Activated naive CD8-positive, alpha-beta T cell treated with anti-CD3 and anti-CD28 coated beads for 36 hours (primary cell): ENCODE results near the gene ZNF473. TPM values are rescaled to one million over a fixed set of nuclear protein-coding genes. Genes with fewer than 3 reads are reported as not detected.

Source experiments
- DNase-seq: peaks from one replicate; pipeline ENCODE4 v3.0.0; 2021
- H3K27ac Mint-ChIP-seq: one replicate; pipeline ENCODE4 v1.8.0; 2022; ENCODE audit warnings: mild to moderate bottlenecking, moderate library complexity, mixed read lengths
- H3K27me3 Mint-ChIP-seq: one replicate; pipeline ENCODE4 v1.8.0; 2022; ENCODE audit warnings: mild to moderate bottlenecking, mixed read lengths
- H3K36me3 Mint-ChIP-seq: one replicate; pipeline ENCODE4 v1.8.0; 2021; ENCODE audit warnings: mild to moderate bottlenecking, mixed read lengths
- H3K4me1 Mint-ChIP-seq: one replicate; pipeline ENCODE4 v1.8.0; 2021; ENCODE audit warnings: mixed read lengths
- H3K4me3 Mint-ChIP-seq: one replicate; pipeline ENCODE4 v1.8.0; 2022; ENCODE audit warnings: mild to moderate bottlenecking, moderate library complexity, mixed read lengths
- H3K9me3 Mint-ChIP-seq: one replicate; pipeline ENCODE4 v1.8.0; 2022; ENCODE audit warnings: mixed read lengths
- total RNA-seq, 2 experiments: library from RNA; stranded (reverse); gene quantifications; one replicate each; pipeline ENCODE4 v1.2.3, GENCODE V29; 2021

ZNF473 gene
- 1 to 10 TPM; 8.1 to 9.1 TPM for total RNA-seq

DNA sequence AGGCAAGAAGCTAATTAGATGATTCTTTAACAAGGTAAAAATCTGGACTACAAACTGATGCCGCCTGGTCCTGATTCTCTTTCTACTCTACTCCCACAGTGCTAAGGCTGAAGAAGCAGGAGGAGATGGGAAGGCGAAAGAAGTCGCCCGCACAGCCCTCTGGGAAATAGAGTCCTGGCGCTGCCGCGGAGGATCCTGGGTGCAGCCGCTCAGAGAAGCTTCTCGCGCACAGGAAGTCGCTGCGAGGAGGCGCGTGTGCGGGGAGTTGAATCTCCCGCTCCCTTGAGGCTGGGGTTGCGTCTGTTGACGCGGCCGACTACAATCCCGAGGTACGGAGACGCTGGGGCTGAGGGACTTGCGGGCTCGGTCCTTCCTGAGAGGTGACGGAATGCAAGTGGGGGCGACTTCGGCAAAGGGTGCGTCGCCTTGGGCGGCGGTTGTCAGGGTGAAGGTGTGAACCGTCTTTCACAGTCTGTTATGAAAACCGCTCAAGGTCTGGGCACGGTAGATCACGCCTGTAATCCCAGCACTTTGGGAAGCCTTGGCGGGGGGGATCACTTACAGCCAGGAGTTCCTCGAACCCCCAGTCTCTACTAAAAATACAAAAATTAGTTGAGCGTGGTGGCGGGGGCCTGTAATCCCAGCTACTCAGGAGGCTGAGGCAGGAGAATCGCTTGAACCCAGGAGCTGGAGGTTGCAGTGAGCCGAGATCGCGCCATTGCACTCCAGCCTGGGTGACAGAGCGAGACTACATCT lies at the start of gene ZNF473:
ZNF473 (plus strand) TSS at position 212 of the 756 bp plus-strand sequence. CDS start 5,078 bp downstream, outside the sequence.
- Mint-ChIP-seq H3K27me3 (peaks cover 4% of the 10 kb centered on the region), H3K9me3 (peaks cover 8% of the 10 kb centered on the region), H3K36me3 (peaks cover 21% of the 10 kb centered on the region), H3K4me1 (peaks cover 30% of the 10 kb centered on the region), H3K27ac (peak within 1 kb of the TSS; percentile 98), H3K4me3 (peak within 1 kb of the TSS; percentile 95)
- peak; percentile 89 for DNase-seq

DNA sequence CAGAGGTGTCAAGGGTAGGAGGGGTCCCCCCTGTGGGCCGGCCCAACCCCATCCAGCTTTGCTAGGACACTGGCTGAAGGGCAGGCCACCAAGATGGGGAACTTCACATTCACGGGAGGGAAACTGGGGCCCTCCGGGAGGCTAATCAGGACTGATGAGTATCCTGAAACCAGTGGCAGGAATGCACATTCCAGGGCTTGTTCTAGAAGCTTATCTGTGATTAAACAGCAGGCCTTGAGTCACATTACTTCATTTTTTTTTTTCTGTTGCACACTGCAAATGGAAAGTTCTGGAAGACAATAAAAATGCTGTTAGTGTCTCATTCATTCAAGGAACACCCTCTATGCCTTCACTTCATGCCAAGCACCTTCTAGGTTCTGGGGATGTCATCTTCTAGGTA lies 49.3 kb upstream of the ZNF473 start:
- no peak overlapping the region for H3K4me3 Mint-ChIP-seq
- no peaks in the 10 kb centered on the region for H3K27me3 Mint-ChIP-seq
- no peaks in the 10 kb centered on the region for H3K4me1 Mint-ChIP-seq
- H3K27ac Mint-ChIP-seq: no peak overlapping the region
- no peaks in the 10 kb centered on the region for H3K9me3 Mint-ChIP-seq
- no peak for DNase-seq
- peaks cover 3% of the 10 kb centered on the region for H3K36me3 Mint-ChIP-seq

DNA sequence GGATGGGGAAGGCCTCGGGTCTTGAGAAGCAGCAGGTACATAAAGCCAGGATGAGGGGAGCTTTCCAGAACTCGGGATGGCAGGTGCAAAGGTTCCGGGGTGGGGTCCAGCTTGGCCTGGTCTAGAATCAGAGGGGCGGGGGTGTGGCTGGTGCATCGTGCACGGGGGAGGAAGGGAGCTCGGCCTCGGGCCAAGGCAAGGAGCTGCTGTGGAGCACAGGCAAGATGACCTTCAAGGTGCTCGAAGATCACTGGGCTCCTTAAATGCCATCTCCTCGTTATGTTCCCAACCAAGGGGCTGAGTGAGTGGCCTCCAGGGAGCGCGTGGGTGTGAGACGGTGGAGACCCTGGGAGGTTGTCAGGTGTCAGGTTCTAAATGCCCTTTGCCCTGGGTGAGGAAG lies 48.7 kb upstream of the ZNF473 start:
- Mint-ChIP-seq H3K27me3 (no peaks in the 10 kb centered on the region), H3K36me3 (peaks cover 3% of the 10 kb centered on the region), H3K27ac (no peak overlapping the region), H3K4me3 (no peak overlapping the region), H3K4me1 (no peaks in the 10 kb centered on the region), H3K9me3 (no peaks in the 10 kb centered on the region)
- no peak for DNase-seq

DNA sequence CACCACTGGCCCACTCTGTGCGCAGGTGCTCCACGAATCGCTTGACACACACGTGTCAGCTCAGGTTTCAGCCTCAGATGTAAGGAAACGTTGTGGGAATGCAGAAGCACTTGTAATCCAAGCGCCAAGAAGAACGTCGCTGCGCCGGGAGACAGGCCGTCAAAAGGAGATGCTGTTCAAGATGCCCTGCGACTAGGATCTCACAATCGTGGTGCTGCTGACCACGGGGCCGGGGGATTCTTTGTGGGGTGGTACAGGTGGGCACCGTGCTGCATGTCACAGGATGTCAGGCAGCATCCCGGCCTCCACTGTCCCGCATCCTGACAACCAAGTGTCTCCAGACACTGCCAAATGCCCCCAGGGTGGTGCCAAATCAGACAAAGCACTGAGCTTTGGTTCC lies 47.9 kb upstream of the ZNF473 start:
- no peaks in the 10 kb centered on the region for H3K9me3 Mint-ChIP-seq
- no peak for DNase-seq
- H3K4me3 Mint-ChIP-seq: no peak overlapping the region
- no peak overlapping the region for H3K27ac Mint-ChIP-seq
- no peaks in the 10 kb centered on the region for H3K4me1 Mint-ChIP-seq
- peaks cover 3% of the 10 kb centered on the region for H3K36me3 Mint-ChIP-seq
- no peaks in the 10 kb centered on the region for H3K27me3 Mint-ChIP-seq

DNA sequence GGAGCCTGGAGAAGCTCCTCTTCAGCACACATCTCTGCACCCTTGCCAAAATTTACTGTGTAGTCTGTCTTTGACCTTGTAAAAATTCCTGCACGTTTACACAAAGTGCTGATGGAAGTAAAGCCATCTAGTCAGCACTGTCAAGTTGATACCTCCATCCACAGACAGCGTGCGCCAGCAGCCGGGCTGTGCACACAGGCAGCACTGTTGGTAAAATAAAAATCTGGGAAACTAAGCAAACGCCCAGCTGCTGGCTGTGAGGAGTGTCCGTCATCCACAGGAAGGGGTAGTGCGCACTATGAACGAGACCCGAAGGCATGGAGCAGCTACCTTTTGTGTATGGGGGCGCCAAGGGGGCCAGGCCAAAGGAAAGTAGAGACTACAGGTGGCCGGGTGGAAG lies 47.5 kb upstream of the ZNF473 start:
- Mint-ChIP-seq H3K36me3 (peaks cover 3% of the 10 kb centered on the region), H3K4me3 (no peak overlapping the region), H3K27me3 (no peaks in the 10 kb centered on the region), H3K27ac (no peak overlapping the region), H3K4me1 (no peaks in the 10 kb centered on the region), H3K9me3 (no peaks in the 10 kb centered on the region)
- no peak for DNase-seq

DNA sequence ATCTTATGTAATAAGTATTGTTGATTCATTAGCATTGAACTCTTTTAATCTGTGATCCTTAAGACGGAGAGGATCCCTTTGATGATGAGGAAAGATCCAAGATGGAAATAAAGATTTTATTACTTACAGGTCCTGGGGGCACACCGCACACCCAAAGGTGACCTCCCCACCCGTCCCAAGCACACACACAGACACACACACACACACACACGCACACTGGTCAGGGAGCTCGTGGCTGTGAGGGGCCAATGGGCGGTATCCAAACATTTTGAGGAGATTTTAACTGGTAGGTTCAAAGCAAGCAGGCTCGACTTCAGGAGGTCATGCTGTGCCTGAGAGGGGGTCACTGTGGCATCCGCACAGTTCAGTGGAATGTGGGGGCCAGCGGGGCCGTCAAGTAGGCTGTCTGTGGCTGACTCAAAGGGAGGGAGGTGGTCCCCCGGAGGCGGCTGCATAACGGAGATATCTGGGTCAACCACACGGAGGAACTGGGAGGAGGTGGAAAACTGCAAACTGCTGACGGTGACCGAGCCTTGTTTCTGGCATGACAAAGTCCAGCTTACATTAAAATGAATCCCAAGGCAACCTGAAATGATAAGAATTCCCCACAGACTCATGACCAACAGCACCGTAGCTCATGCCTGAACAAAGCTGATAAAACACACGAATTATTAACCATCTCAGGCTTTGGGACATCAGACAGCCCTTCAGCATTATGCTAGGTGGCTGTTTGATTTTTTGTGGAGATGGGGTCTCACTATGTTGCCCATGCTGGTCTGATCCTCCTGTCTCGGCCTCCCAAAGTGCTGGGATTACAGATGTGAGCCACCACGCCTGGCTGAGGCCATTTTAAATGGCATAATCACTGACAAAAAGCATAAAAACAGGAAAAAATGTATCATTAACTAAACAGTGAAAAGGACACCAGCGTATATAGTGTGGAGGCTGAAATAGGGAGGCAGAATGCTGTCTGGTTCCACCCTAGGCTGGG lies 43.9 kb upstream of the ZNF473 start:
- peaks cover 3% of the 10 kb centered on the region for H3K4me1 Mint-ChIP-seq
- H3K4me3 Mint-ChIP-seq: no peak overlapping the region
- peaks cover 8% of the 10 kb centered on the region for H3K36me3 Mint-ChIP-seq
- no peak overlapping the region for H3K27ac Mint-ChIP-seq
- H3K27me3 Mint-ChIP-seq: no peaks in the 10 kb centered on the region
- no peaks in the 10 kb centered on the region for H3K9me3 Mint-ChIP-seq
- DNase-seq: no peak

DNA sequence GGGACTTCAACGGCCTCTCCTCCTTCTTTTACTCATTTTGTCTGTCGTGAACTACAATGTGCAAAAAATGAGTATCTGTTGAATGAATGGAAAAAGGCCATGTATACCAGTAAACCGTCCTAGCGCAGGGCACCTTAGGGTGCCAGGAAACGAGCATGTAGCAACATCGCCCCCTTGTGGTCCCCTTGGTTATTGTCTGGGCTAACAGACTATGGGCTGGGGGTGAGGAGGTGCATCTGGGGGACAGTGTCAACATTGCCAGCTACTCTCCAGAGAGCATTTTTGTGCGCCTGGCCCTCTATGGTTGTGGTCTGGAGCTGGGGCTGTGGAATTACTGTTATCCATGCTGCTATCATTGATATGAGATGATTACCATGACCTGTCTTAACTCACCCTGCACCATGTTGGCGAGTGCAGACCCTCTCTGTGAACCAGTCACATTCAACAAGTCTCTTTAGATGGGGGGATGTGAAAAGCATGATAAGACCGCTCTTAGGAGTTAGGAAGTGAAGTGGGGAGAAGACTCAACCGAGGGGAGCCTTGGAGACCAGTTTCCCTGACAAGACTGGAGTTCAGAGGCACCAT lies 42.1 kb upstream of the ZNF473 start:
- Mint-ChIP-seq H3K4me1 (peaks cover 3% of the 10 kb centered on the region), H3K27ac (no peak overlapping the region), H3K27me3 (no peaks in the 10 kb centered on the region), H3K4me3 (no peak overlapping the region), H3K36me3 (peaks cover 11% of the 10 kb centered on the region), H3K9me3 (no peaks in the 10 kb centered on the region)
- peak; percentile 70 for DNase-seq

DNA sequence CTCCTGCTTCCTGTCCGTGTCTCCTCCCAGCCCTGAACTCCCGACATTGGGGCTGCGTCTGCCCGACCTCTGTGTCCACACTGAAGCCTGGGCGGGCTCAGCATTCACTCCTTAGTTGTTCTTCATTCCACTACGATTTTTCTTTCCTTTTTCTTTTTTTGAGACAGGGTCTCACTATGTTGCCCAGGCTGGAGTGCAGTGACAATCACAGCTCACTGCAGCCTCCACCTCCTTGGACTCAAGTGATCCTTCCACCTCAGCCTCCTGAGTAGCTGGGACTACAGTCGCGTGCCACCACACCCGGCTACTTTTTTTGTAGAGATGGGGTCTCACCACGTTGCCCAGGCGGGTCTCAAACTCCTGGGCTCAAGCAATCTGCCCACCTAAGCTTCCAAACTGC lies 41.3 kb upstream of the ZNF473 start:
- no peaks in the 10 kb centered on the region for H3K9me3 Mint-ChIP-seq
- no peak overlapping the region for H3K4me3 Mint-ChIP-seq
- DNase-seq: no peak
- peaks cover 15% of the 10 kb centered on the region for H3K36me3 Mint-ChIP-seq
- peaks cover 3% of the 10 kb centered on the region for H3K4me1 Mint-ChIP-seq
- H3K27me3 Mint-ChIP-seq: no peaks in the 10 kb centered on the region
- H3K27ac Mint-ChIP-seq: no peak overlapping the region

DNA sequence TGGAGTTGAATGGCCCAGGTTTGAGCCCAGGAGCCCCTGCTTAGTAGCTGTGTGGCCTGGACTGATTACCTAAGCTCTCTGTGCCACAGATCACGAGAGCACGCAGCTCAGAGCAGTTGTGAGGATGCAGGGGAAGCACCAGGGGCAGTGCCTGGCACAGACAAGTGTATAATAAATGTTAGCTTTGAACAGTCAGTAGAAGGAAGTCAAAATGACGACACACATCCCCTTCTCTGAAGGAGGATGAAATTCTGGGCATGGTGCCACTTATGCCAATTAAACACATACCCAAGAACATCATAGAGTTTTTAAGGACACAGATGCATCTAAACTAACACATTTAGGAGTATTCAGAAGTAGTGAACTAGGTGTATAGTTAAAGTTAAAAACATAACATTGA lies 39.9 kb upstream of the ZNF473 start:
- no peaks in the 10 kb centered on the region for H3K9me3 Mint-ChIP-seq
- DNase-seq: no peak

DNA sequence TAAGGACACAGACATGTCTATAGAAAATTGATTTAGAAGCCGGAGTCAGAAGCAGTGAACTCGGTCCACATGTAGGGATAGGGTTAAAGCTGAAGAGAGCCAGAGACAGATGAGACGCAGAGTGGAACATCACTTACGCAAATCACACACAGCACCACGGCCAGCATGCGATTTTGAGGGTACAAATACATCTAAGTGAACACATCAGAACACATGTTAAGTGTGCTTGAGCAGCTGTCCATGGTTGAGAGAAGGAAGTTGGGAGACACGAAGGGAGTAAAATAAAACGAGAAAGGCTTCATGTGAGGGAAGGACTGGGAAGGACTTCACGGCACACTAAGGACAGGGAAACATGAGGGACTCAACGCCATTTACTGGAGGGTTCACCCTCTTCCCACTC lies 39.5 kb upstream of the ZNF473 start:
- H3K9me3 Mint-ChIP-seq: no peaks in the 10 kb centered on the region
- H3K36me3 Mint-ChIP-seq: peaks cover 19% of the 10 kb centered on the region
- no peak overlapping the region for H3K27ac Mint-ChIP-seq
- no peak for DNase-seq
- H3K27me3 Mint-ChIP-seq: no peaks in the 10 kb centered on the region
- H3K4me3 Mint-ChIP-seq: no peak overlapping the region
- peaks cover 3% of the 10 kb centered on the region for H3K4me1 Mint-ChIP-seq

More for the DNA sequence above, 39.9 kb upstream of the ZNF473 start:
- Mint-ChIP-seq H3K27me3 (no peaks in the 10 kb centered on the region), H3K4me1 (peaks cover 3% of the 10 kb centered on the region), H3K27ac (no peak overlapping the region), H3K4me3 (no peak overlapping the region), H3K36me3 (peaks cover 15% of the 10 kb centered on the region)

DNA sequence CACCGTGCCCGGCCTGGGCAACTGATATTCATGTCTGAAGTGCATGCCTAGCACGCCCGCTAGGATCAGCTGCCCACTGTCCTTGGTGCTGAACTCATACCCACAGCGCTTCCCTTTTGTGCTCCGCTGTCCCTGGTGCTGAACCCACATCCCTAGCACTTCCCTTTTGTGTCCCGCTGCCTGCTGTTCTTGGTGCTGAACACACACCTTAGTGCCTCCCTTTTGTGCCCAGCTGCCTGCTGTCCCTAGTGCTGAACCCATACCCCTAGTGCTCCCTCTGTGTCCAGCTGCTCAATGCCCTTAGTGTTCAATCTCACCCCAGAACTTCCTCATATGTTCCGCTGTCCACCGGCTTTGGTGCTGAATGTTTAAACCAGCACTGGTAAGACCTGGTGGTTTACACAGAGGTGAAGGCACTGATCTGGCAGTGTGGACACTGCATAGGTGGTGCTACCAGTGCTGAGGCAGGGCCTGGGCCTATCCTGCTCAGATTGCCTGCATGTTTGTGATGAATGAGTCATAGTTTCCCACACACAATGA lies 38.6 kb upstream of the ZNF473 start:
- H3K27ac Mint-ChIP-seq: no peak overlapping the region
- no peaks in the 10 kb centered on the region for H3K27me3 Mint-ChIP-seq
- H3K9me3 Mint-ChIP-seq: no peaks in the 10 kb centered on the region
- no peak overlapping the region for H3K4me3 Mint-ChIP-seq
- peaks cover 19% of the 10 kb centered on the region for H3K36me3 Mint-ChIP-seq
- DNase-seq: peak; percentile 80
- peaks cover 3% of the 10 kb centered on the region for H3K4me1 Mint-ChIP-seq

DNA sequence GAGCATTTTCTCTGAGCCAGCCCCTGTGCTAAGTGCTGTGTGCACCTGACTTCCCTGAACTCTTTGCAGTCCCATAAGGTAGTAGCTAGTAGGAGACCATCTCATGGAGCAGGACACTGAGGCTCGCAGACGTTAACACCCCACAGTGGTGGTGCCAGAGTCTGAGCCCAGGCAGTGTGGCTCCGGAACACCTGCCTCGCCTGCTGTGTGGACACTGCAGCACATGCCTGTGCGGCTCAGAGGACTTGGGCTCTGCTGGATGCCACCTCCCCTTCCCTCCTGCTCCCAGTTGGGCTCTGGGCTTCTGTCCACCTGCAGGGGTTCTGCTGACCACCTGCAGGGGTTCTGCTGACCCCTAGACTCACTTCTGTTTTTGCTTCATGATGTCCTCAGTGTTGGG lies 37.8 kb upstream of the ZNF473 start:
- no peak overlapping the region for H3K4me3 Mint-ChIP-seq
- peaks cover 3% of the 10 kb centered on the region for H3K4me1 Mint-ChIP-seq
- no peak overlapping the region for H3K27ac Mint-ChIP-seq
- peaks cover 19% of the 10 kb centered on the region for H3K36me3 Mint-ChIP-seq
- H3K27me3 Mint-ChIP-seq: no peaks in the 10 kb centered on the region
- DNase-seq: no peak
- no peaks in the 10 kb centered on the region for H3K9me3 Mint-ChIP-seq

DNA sequence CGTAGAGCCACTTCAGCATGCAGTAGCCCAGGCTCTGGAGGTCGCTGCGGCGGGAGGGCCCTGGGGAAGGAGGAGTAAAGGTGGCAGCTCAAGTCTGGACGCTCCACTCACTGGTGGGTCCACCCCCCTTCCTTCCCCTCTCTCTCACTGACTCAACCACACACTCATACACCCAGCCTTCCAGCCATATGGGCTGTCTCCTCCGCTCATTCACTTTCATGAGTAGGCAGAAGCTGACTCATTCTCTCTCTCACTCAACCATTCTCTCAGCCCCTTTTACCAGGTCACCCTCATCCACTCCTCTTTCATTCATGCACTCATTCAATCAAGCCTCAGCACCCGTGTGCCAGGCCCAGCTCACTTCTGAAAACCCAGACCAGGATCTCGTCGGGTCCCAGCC lies 37.4 kb upstream of the ZNF473 start:
- no peaks in the 10 kb centered on the region for H3K27me3 Mint-ChIP-seq
- no peak overlapping the region for H3K4me3 Mint-ChIP-seq
- peaks cover 3% of the 10 kb centered on the region for H3K4me1 Mint-ChIP-seq
- H3K27ac Mint-ChIP-seq: no peak overlapping the region
- H3K9me3 Mint-ChIP-seq: no peaks in the 10 kb centered on the region
- no peak for DNase-seq
- peaks cover 19% of the 10 kb centered on the region for H3K36me3 Mint-ChIP-seq

DNA sequence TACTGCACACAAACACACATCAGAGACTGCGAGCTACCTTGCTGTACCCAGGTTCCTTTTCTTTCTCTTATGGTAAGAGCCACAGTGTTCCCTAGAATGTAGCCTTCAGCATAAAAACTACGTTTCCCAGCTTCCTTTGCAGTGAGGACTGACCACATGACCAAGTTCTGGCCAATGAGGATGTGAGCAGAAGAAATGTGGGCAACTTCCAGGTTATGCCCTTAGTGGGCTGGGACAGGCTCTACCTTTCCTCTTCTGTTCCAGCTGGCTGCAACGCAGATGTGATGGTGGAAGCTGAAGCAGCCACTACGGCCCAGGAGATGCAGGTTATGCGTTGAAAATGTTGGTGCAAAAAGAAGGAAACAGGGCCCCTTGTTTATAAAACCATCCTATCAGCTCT lies 28.1 kb upstream of the ZNF473 start:
- H3K36me3 Mint-ChIP-seq: peaks cover 3% of the 10 kb centered on the region
- H3K27ac Mint-ChIP-seq: no peak overlapping the region
- H3K4me3 Mint-ChIP-seq: no peak overlapping the region
- no peak for DNase-seq
- peaks cover 3% of the 10 kb centered on the region for H3K4me1 Mint-ChIP-seq
- no peaks in the 10 kb centered on the region for H3K27me3 Mint-ChIP-seq
- no peaks in the 10 kb centered on the region for H3K9me3 Mint-ChIP-seq
